Astrocyte (in vitro differentiated cells and primary cell): ENCODE measurements around the gene KIF15. TPM values are rescaled to one million over a fixed set of nuclear protein-coding genes. Genes with fewer than 3 reads are reported as not detected.

Experiments used
- DNase-seq: peaks from one replicate; pipeline ENCODE4 v3.0.0-alpha.2; 2010; ENCODE audit warnings: low read depth
- FAIRE-seq: peaks from 2 replicates; lab custom pipeline; 2011; peaks lifted over from hg19 to GRCh38; lab: Jason Lieb, UNC
- H2AFZ ChIP-seq: 2 replicates; pipeline ENCODE4 v1.6.0; 2012; ENCODE audit warnings: low read depth, low read length, inconsistent platforms
- H3K27ac ChIP-seq: 2 replicates; pipeline ENCODE4 v1.5.1; 2011; ENCODE audit warnings: low read depth, low read length, inconsistent platforms
- H3K27me3 ChIP-seq: 2 replicates; pipeline ENCODE4 v1.6.0; 2011; ENCODE audit warnings: low read length, inconsistent platforms; ENCODE audit not compliant: insufficient read depth
- H3K36me3 ChIP-seq: 2 replicates; pipeline ENCODE4 v1.5.1; 2011; ENCODE audit warnings: low read length, inconsistent platforms; ENCODE audit not compliant: insufficient read depth
- H3K4me1 ChIP-seq: 2 replicates; pipeline ENCODE4 v1.5.1; 2011; ENCODE audit warnings: low read length, inconsistent platforms; ENCODE audit not compliant: insufficient read depth
- H3K4me2 ChIP-seq: 2 replicates; pipeline ENCODE4 v1.6.0; 2012; ENCODE audit warnings: low read length, inconsistent platforms
- H3K4me3 ChIP-seq: 2 replicates; pipeline ENCODE4 v1.5.1; 2011; ENCODE audit warnings: low read depth, mild to moderate bottlenecking, low read length, inconsistent platforms; ENCODE audit not compliant: insufficient read depth
- H3K79me2 ChIP-seq: 2 replicates; pipeline ENCODE4 v1.6.0; 2012; ENCODE audit warnings: mild to moderate bottlenecking, low read length, inconsistent platforms; ENCODE audit not compliant: insufficient read depth
- H3K9ac ChIP-seq: 2 replicates; pipeline ENCODE4 v1.6.0; 2012; ENCODE audit warnings: mild to moderate bottlenecking, low read length, inconsistent platforms
- H3K9me3 ChIP-seq: 2 replicates; pipeline ENCODE4 v1.5.1; 2012; ENCODE audit warnings: low read depth, mild to moderate bottlenecking, low read length, inconsistent platforms; ENCODE audit not compliant: insufficient read depth
- H4K20me1 ChIP-seq: 2 replicates; pipeline ENCODE4 v1.6.0; 2012; ENCODE audit warnings: low read length, inconsistent platforms; ENCODE audit not compliant: insufficient read depth
- H3K27ac Mint-ChIP-seq: one replicate; pipeline ENCODE4 v1.8.0; 2021; ENCODE audit warnings: mild to moderate bottlenecking, mixed read lengths; ENCODE audit not compliant: unreplicated experiment
- H3K27me3 Mint-ChIP-seq: one replicate; pipeline ENCODE4 v1.8.0; 2021; ENCODE audit warnings: low read depth, mixed read lengths; ENCODE audit not compliant: unreplicated experiment
- H3K36me3 Mint-ChIP-seq: one replicate; pipeline ENCODE4 v1.8.0; 2021; ENCODE audit warnings: low read depth, mixed read lengths; ENCODE audit not compliant: unreplicated experiment
- H3K4me1 Mint-ChIP-seq: one replicate; pipeline ENCODE4 v1.8.0; 2021; ENCODE audit warnings: low read depth, mixed read lengths; ENCODE audit not compliant: unreplicated experiment
- H3K4me3 Mint-ChIP-seq: one replicate; pipeline ENCODE4 v1.8.0; 2021; ENCODE audit warnings: mild to moderate bottlenecking, moderate library complexity, mixed read lengths; ENCODE audit not compliant: unreplicated experiment
- H3K9me3 Mint-ChIP-seq: one replicate; pipeline ENCODE4 v1.8.0; 2021; ENCODE audit warnings: mild to moderate bottlenecking, mixed read lengths; ENCODE audit not compliant: unreplicated experiment
- CTCF ChIP-seq: IDR thresholded peaks from 2 replicates; pipeline ENCODE4 v1.5.1; 2011; ENCODE audit warnings: low read depth, mild to moderate bottlenecking, inconsistent platforms, low read length, moderate library complexity; ENCODE audit not compliant: insufficient read depth
- EZH2 ChIP-seq: IDR thresholded peaks from 2 replicates; pipeline ENCODE4 v1.6.1; 2012; ENCODE audit warnings: mild to moderate bottlenecking, low read length, inconsistent platforms; ENCODE audit not compliant: insufficient read depth
- total RNA-seq: library from RNA; stranded (reverse); gene quantifications from 2 replicates; pipeline ENCODE4 v1.2.1, GENCODE V29; 2021

KIF15 gene
- total RNA-seq, 1 donor from 2014 or later = 1.5 TPM

DNA sequence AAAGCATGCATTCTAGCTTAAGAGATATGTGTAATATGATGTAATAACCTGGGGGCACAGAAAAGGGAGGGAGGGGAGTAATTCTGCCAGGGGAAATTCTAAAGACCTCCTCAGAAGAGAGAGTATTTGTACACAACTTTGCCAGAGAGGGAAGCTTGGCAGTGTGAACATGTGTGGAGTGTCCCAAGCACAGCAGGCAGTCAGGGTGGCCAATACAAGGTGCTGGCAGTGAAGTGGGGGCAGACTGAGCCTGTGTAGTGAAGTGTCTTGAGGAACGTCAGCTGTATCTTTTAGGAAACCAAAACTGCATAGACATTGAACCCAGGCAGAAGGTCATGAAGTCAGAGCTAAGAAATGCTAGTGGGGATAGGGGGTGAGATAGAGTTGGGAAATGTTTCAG, 70.4 kb downstream of the KIF15 start:
- H3K9me3 Mint-ChIP-seq = peaks cover 6% of the 10 kb centered on the region
- Histone ChIP-seq H3K9ac (no peak overlapping the region), H3K27ac (no peak overlapping the region), H3K79me2 (no peaks in the 10 kb centered on the region), H3K4me1 (no peaks in the 10 kb centered on the region), H3K4me2 (no peak overlapping the region), H3K36me3 (peaks cover 7% of the 10 kb centered on the region), H3K9me3 (peaks cover 5% of the 10 kb centered on the region), H3K4me3 (no peak overlapping the region), H2AFZ (no peak overlapping the region), H3K27me3 (no peaks in the 10 kb centered on the region), H4K20me1 (no peaks in the 10 kb centered on the region)
- no peaks in the 10 kb centered on the region for H3K4me1 Mint-ChIP-seq
- DNase-seq (no peak), FAIRE-seq (no peak)
- H3K36me3 Mint-ChIP-seq = no peaks in the 10 kb centered on the region
- no peak overlapping the region for H3K4me3 Mint-ChIP-seq
- no peak overlapping the region for H3K27ac Mint-ChIP-seq
- H3K27me3 Mint-ChIP-seq = no peaks in the 10 kb centered on the region
- TF ChIP-seq CTCF (no peak), EZH2 (no peak)

DNA sequence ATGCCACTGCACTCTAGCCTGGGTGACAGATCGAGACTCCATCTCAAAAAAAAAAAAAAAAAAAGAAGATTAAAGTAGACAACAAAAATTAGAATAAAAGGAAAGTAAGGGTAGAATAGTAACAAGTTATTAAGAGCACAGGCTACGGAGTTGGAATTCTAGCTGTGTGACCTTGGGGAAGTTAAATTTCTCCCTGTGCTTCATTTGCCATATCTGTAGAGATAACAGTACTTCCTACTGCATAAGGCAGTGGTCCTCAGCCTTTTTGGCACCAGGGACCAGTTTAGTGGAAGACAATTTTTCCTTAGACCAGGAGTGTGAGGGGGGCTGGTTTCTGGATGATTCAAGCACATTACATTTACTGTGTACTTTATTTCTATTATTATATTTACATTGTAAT, 71.4 kb downstream of the KIF15 start:
- H3K27ac ChIP-seq = no peak overlapping the region
- Mint-ChIP-seq H3K36me3 (no peaks in the 10 kb centered on the region), H3K27me3 (no peaks in the 10 kb centered on the region), H3K4me3 (no peak overlapping the region), H3K4me1 (no peaks in the 10 kb centered on the region), H3K27ac (no peak overlapping the region), H3K9me3 (peaks cover 6% of the 10 kb centered on the region)
- DNase-seq = no peak
- no peak overlapping the region for H3K4me2 ChIP-seq
- H3K9me3 ChIP-seq = peaks cover 5% of the 10 kb centered on the region
- no peaks in the 10 kb centered on the region for H4K20me1 ChIP-seq
- no peaks in the 10 kb centered on the region for H3K27me3 ChIP-seq
- H3K9ac ChIP-seq = no peak overlapping the region
- no peak for TF ChIP-seq CTCF
- no peak for TF ChIP-seq EZH2
- no peak for FAIRE-seq
- no peak overlapping the region for H3K4me3 ChIP-seq
- peaks cover 7% of the 10 kb centered on the region for H3K36me3 ChIP-seq
- no peaks in the 10 kb centered on the region for H3K79me2 ChIP-seq
- H3K4me1 ChIP-seq = no peaks in the 10 kb centered on the region
- no peak overlapping the region for H2AFZ ChIP-seq

GRCh38 chr3:44833394-44833793, 71.8 kb downstream of the KIF15 start:
- no peak overlapping the region for H2AFZ ChIP-seq
- H3K9ac ChIP-seq = no peak overlapping the region
- H3K4me2 ChIP-seq = no peak overlapping the region
- no peaks in the 10 kb centered on the region for H3K27me3 Mint-ChIP-seq
- H3K27me3 ChIP-seq = no peaks in the 10 kb centered on the region
- no peak for DNase-seq
- TF ChIP-seq CTCF = no peak
- H3K27ac ChIP-seq = no peak overlapping the region
- H3K36me3 Mint-ChIP-seq = no peaks in the 10 kb centered on the region
- H3K9me3 Mint-ChIP-seq = peaks cover 6% of the 10 kb centered on the region
- no peaks in the 10 kb centered on the region for H3K4me1 Mint-ChIP-seq
- H3K4me3 Mint-ChIP-seq = no peak overlapping the region
- no peaks in the 10 kb centered on the region for H3K4me1 ChIP-seq
- peaks cover 3% of the 10 kb centered on the region for H3K36me3 ChIP-seq
- H3K9me3 ChIP-seq = peaks cover 5% of the 10 kb centered on the region
- no peak overlapping the region for H3K27ac Mint-ChIP-seq
- H3K79me2 ChIP-seq = no peaks in the 10 kb centered on the region
- H4K20me1 ChIP-seq = no peaks in the 10 kb centered on the region
- H3K4me3 ChIP-seq = no peak overlapping the region
- FAIRE-seq = no peak
